ENCODE measurements around the gene PPP2CA. TPM values are rescaled to one million over a fixed set of nuclear protein-coding genes. Genes with fewer than 3 reads are reported as not detected.
"Not testable (repeated sequence)": the region's sequence is repeated elsewhere in the genome, so short reads cannot be mapped to it uniquely, and the experiment has no call there.

Gene PPP2CA
- total RNA-seq, 1 donor, result 60.9 TPM

GRCh38 chr5:134161513-134162395 is 64.1 kb downstream of the PPP2CA start:
- TF ChIP-seq CTCF (IDR thresholded peaks at IDR 0.05; ENCODE audit: insufficient read depth, low read depth, low read length), result no peak
- DNase-seq (ENCODE audit: low read depth), result no peak

GRCh38 chr5:134153657-134154056 is 72.2 kb downstream of the PPP2CA start:
- TF ChIP-seq CTCF (IDR thresholded peaks at IDR 0.05; ENCODE audit: insufficient read depth, low read depth, low read length), result no peak
- no peak for DNase-seq (ENCODE audit: low read depth)

More at GRCh38 chr5:134161513-134162395, 64.1 kb downstream of the PPP2CA start:
- H3K4me3 ChIP-seq (ENCODE audit: low read depth, low read length), result no peak overlapping the region

GRCh38 chr5:134153241-134153640 is 72.6 kb downstream of the PPP2CA start:
- no peak for TF ChIP-seq CTCF (IDR thresholded peaks at IDR 0.05; ENCODE audit: insufficient read depth, low read depth, low read length)
- H3K4me3 ChIP-seq (ENCODE audit: low read depth, low read length), result no peak overlapping the region
- no peak for DNase-seq (ENCODE audit: low read depth)

More at GRCh38 chr5:134153657-134154056, 72.2 kb downstream of the PPP2CA start:
- H3K4me3 ChIP-seq (ENCODE audit: low read depth, low read length), result no peak overlapping the region

- DNase-seq (ENCODE audit: low read depth); H3K4me3 ChIP-seq (ENCODE audit: low read depth, low read length): not testable (repeated sequence)
Measured at GRCh38 chr5:134152173-134152832, 73.6 kb downstream of the PPP2CA start.

- DNase-seq (ENCODE audit: low read depth), result no peak
- no peak for TF ChIP-seq CTCF (IDR thresholded peaks at IDR 0.05; ENCODE audit: insufficient read depth, low read depth, low read length)
- H3K4me3 ChIP-seq (ENCODE audit: low read depth, low read length), result no peak overlapping the region
Measured at GRCh38 chr5:134151723-134152122, 74.2 kb downstream of the PPP2CA start.

- TF ChIP-seq CTCF (IDR thresholded peaks at IDR 0.05; ENCODE audit: insufficient read depth, low read depth, low read length), result no peak
- DNase-seq (ENCODE audit: low read depth), result no peak
Measured at GRCh38 chr5:134149571-134150303, 76.1 kb downstream of the PPP2CA start.

More at GRCh38 chr5:134149571-134150303, 76.1 kb downstream of the PPP2CA start:
- H3K4me3 ChIP-seq (ENCODE audit: low read depth, low read length), result no peak overlapping the region
